Stimulated activated CD4-positive, alpha-beta T cell treated with anti-CD3 and anti-CD28 coated beads, Interleukin-1b, Interleukin-23, amount 100 ng/mL, for 24 hours (primary cell): Measurements from ENCODE around the gene GTF2E1.

ENCODE experiments used
- DNase-seq, 4 experiments: peaks; one replicate each; pipeline ENCODE4 v3.0.0-alpha.2; 2020; ENCODE audit warnings: low read depth in 4 of 4, low spot score in 1 of 4

GTF2E1 gene

GRCh38 chr3:120797857-120798256 is 55.3 kb downstream of the GTF2E1 start:
- no peak for DNase-seq

GRCh38 chr3:120798346-120798745 is 55.8 kb downstream of the GTF2E1 start:
- no peak for DNase-seq

GRCh38 chr3:120800625-120801024 is 58.1 kb downstream of the GTF2E1 start:
- DNase-seq = no peak

- no peak for DNase-seq
Observed at GRCh38 chr3:120801484-120801883, 58.9 kb downstream of the GTF2E1 start.

GRCh38 chr3:120802916-120803315 is 60.4 kb downstream of the GTF2E1 start:
- DNase-seq = no peak

- no peak for DNase-seq
Observed at GRCh38 chr3:120816728-120817127, 74.2 kb downstream of the GTF2E1 start.

- no peak for DNase-seq
Observed at GRCh38 chr3:120820748-120821147, 78.2 kb downstream of the GTF2E1 start.

- no peak for DNase-seq
Observed at GRCh38 chr3:120821426-120821825, 78.9 kb downstream of the GTF2E1 start.

- no peak for DNase-seq
Observed at GRCh38 chr3:120823156-120823555, 80.6 kb downstream of the GTF2E1 start.

- DNase-seq = no peak
Observed at GRCh38 chr3:120824613-120825012, 82.1 kb downstream of the GTF2E1 start.

GRCh38 chr3:120828796-120829195 is 86.3 kb downstream of the GTF2E1 start:
- no peak for DNase-seq

- no peak for DNase-seq
Observed at GRCh38 chr3:120831066-120831465, 88.5 kb downstream of the GTF2E1 start.
